Measurements from ENCODE around the gene HTR2B.
A peak's percentile ranks its signal among the peaks of the same experiment; 100 is the strongest.
"Not testable (repeated sequence)": the region's sequence is repeated elsewhere in the genome, so short reads cannot be mapped to it uniquely, and the experiment has no call there.

Gene HTR2B

GRCh38 chr2:231100321-231100720 is 24.5 kb downstream of the HTR2B start:
- DNase-seq; H3K4me3 ChIP-seq (ENCODE audit: control insufficient read depth in 1 of 7, extremely low read depth in 1 of 7, insufficient read depth in 4 of 7, low read depth in 2 of 7, low read length in 6 of 7); H3K27ac ChIP-seq (ENCODE audit: insufficient read depth in 1 of 2, low read depth in 1 of 2, low read length in 2 of 2, poor library complexity in 1 of 2, severe bottlenecking in 2 of 2); H3K27me3 ChIP-seq (replicated peaks in 2 of 5; ENCODE audit: control insufficient read depth in 4 of 5, insufficient read depth in 5 of 5, low read length in 4 of 5); H3K4me1 ChIP-seq (ENCODE audit: control extremely low read depth in 1 of 4, control insufficient read depth in 4 of 4, insufficient read depth in 4 of 4, low read length in 3 of 4); POLR2A ChIA-PET: not testable (repeated sequence)
- H3K9me3 ChIP-seq (ENCODE audit: control extremely low read depth in 1 of 5, control insufficient read depth in 4 of 5, insufficient read depth in 2 of 5, low read depth in 1 of 5, low read length in 4 of 5) = peaks cover 0 to 25% (median 15%) of the 10 kb centered on the region in 5 experiments
- 100% methylated on average over 1 of the region's 2 CpGs for WGBS (ENCODE audit: insufficient coverage)
- H3K36me3 ChIP-seq (ENCODE audit: control insufficient read depth in 4 of 4, insufficient read depth in 4 of 4, low read length in 3 of 4) = peaks cover 4 to 62% (median 33%) of the 10 kb centered on the region in 4 experiments
- CTCF ChIA-PET = interaction anchor here (1.3 kb wide), 1 partner anchor 307 kb away, joined by 3 read pairs; no protein-coding TSS in a partner anchor

- ChIA-PET CTCF (interaction anchor here (0.8 to 0.9 kb wide), 2 partner anchors 12 to 313 kb away, joined by 4 read pairs; no protein-coding TSS in a partner anchor), POLR2A (no interaction called here)
- DNase-seq = peak in 2 of 3 donors; percentile 14 to 16
- Histone ChIP-seq H3K27me3 (replicated peaks in 2 of 5; ENCODE audit: control insufficient read depth in 4 of 5, insufficient read depth in 5 of 5, low read length in 4 of 5) (no peaks in the 10 kb centered on the region), H3K4me1 (ENCODE audit: control extremely low read depth in 1 of 4, control insufficient read depth in 4 of 4, insufficient read depth in 4 of 4, low read length in 3 of 4) (no peaks in the 10 kb centered on the region), H3K4me3 (ENCODE audit: control insufficient read depth in 1 of 7, extremely low read depth in 1 of 7, insufficient read depth in 4 of 7, low read depth in 2 of 7, low read length in 6 of 7) (no peak overlapping the region), H3K9me3 (ENCODE audit: control extremely low read depth in 1 of 5, control insufficient read depth in 4 of 5, insufficient read depth in 2 of 5, low read depth in 1 of 5, low read length in 4 of 5) (peaks cover 0 to 27% (median 16%) of the 10 kb centered on the region in 5 experiments), H3K36me3 (ENCODE audit: control insufficient read depth in 4 of 4, insufficient read depth in 4 of 4, low read length in 3 of 4) (peaks cover 5 to 66% (median 34%) of the 10 kb centered on the region in 4 experiments), H3K27ac (ENCODE audit: insufficient read depth in 1 of 2, low read depth in 1 of 2, low read length in 2 of 2, poor library complexity in 1 of 2, severe bottlenecking in 2 of 2) (no peak overlapping the region)
- 98% methylated on average over 6 of the region's 8 CpGs for WGBS (ENCODE audit: insufficient coverage)
These were observed 24.9 kb downstream of the HTR2B start for GRCh38 chr2:231099918-231100317.

DNA sequence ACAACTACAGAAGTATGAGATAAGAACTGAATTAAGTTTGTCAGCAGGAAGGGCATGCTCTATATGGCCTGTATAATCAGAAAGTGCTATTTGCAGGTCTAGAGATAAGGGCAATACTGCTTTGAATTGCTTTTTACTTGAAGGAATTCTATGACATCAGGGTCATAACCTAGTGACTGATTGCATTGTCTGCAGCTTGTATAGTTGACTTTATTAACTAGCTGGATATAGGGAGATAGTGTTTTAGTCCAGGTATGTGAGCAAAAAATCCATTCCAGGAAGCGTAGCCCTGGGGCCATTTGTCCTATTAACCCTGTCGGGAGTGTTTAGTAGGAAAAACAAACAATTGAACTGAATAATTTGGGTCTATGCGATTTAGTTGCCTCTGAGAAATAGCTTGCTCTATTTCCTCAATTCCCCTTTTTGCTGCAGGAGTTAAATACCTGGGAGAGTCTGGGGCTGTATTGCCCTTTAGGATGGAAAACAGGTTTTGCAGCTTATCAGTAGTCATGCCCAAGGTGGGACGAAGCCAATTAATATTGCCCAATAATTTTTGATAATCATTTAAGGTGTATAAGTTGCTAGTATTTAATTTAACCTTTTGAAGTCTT is 30.0 kb downstream of the HTR2B start:
- H3K9me3 ChIP-seq (ENCODE audit: control extremely low read depth in 1 of 5, control insufficient read depth in 4 of 5, insufficient read depth in 2 of 5, low read depth in 1 of 5, low read length in 4 of 5) = peaks cover 0 to 24% (median 16%) of the 10 kb centered on the region in 5 experiments
- WGBS (ENCODE audit: insufficient coverage) = 100% methylated on average over 3 of the region's 4 CpGs
- ChIA-PET POLR2A (no interaction called here), CTCF (interaction anchor here (0.9 to 2.1 kb wide), 6 partner anchors 9 to 357 kb away, joined by 3 to 10 read pairs (median 4); no protein-coding TSS in a partner anchor)
- no peak overlapping the region for H3K27ac ChIP-seq (ENCODE audit: insufficient read depth in 1 of 2, low read depth in 1 of 2, low read length in 2 of 2, poor library complexity in 1 of 2, severe bottlenecking in 2 of 2)
- H3K4me3 ChIP-seq (ENCODE audit: control insufficient read depth in 1 of 7, extremely low read depth in 1 of 7, insufficient read depth in 4 of 7, low read depth in 2 of 7, low read length in 6 of 7) = no peak overlapping the region
- peak in 2 of 3 donors; percentile 23 for DNase-seq
- H3K27me3 ChIP-seq (replicated peaks in 2 of 5; ENCODE audit: control insufficient read depth in 4 of 5, insufficient read depth in 5 of 5, low read length in 4 of 5) = no peaks in the 10 kb centered on the region
- no peaks in the 10 kb centered on the region for H3K4me1 ChIP-seq (ENCODE audit: control extremely low read depth in 1 of 4, control insufficient read depth in 4 of 4, insufficient read depth in 4 of 4, low read length in 3 of 4)
- H3K36me3 ChIP-seq (ENCODE audit: control insufficient read depth in 4 of 4, insufficient read depth in 4 of 4, low read length in 3 of 4) = peaks cover 5 to 79% (median 35%) of the 10 kb centered on the region in 4 experiments

DNA sequence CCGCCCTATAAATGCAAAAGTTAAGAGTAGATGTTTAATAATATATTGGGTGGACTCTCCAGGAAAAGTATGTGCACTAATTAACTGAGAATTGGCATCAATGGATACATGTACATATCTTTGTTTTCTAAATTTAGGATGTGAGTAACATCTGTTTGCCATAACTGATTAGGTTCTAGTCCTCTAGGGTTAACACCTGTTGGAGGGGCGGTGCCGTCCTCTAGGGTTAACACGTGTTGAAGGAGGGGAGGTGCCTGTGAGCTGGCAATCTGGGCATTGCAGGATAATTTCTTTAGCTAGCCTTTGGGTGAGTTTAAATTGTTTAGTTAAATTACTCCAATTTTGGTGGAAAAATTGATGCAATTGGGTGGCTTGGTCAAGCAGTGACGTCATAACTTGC is 30.9 kb downstream of the HTR2B start:
- H3K9me3 ChIP-seq (ENCODE audit: control extremely low read depth in 1 of 5, control insufficient read depth in 4 of 5, insufficient read depth in 2 of 5, low read depth in 1 of 5, low read length in 4 of 5) = peaks cover 0 to 16% (median 7%) of the 10 kb centered on the region in 5 experiments
- DNase-seq = no peak
- no peaks in the 10 kb centered on the region for H3K4me1 ChIP-seq (ENCODE audit: control extremely low read depth in 1 of 4, control insufficient read depth in 4 of 4, insufficient read depth in 4 of 4, low read length in 3 of 4)
- no peaks in the 10 kb centered on the region for H3K27me3 ChIP-seq (replicated peaks in 2 of 5; ENCODE audit: control insufficient read depth in 4 of 5, insufficient read depth in 5 of 5, low read length in 4 of 5)
- H3K27ac ChIP-seq (ENCODE audit: insufficient read depth in 1 of 2, low read depth in 1 of 2, low read length in 2 of 2, poor library complexity in 1 of 2, severe bottlenecking in 2 of 2) = no peak overlapping the region
- POLR2A ChIA-PET = no interaction called here
- 100% methylated on average over 3 of the region's 5 CpGs for WGBS (ENCODE audit: insufficient coverage)
- CTCF ChIA-PET = interaction anchor here (1.3 kb wide), 1 partner anchor 358 kb away, joined by 3 read pairs; no protein-coding TSS in a partner anchor
- peaks cover 8 to 75% (median 32%) of the 10 kb centered on the region in 4 experiments for H3K36me3 ChIP-seq (ENCODE audit: control insufficient read depth in 4 of 4, insufficient read depth in 4 of 4, low read length in 3 of 4)
- no peak overlapping the region for H3K4me3 ChIP-seq (ENCODE audit: control insufficient read depth in 1 of 7, extremely low read depth in 1 of 7, insufficient read depth in 4 of 7, low read depth in 2 of 7, low read length in 6 of 7)

GRCh38 chr2:231088754-231089153 is 36.1 kb downstream of the HTR2B start:
- H3K36me3 ChIP-seq (ENCODE audit: control insufficient read depth in 4 of 4, insufficient read depth in 4 of 4, low read length in 3 of 4) = peaks cover 12 to 71% (median 52%) of the 10 kb centered on the region in 4 experiments
- H3K27me3 ChIP-seq (replicated peaks in 2 of 5; ENCODE audit: control insufficient read depth in 4 of 5, insufficient read depth in 5 of 5, low read length in 4 of 5) = no peaks in the 10 kb centered on the region
- 85% methylated on average over 4 of the region's 4 CpGs for WGBS (ENCODE audit: insufficient coverage)
- ChIA-PET CTCF (interaction anchor here (1.5 kb wide), 1 partner anchor 15 kb away, joined by 6 read pairs; no protein-coding TSS in a partner anchor), POLR2A (no interaction called here)
- no peaks in the 10 kb centered on the region for H3K4me1 ChIP-seq (ENCODE audit: control extremely low read depth in 1 of 4, control insufficient read depth in 4 of 4, insufficient read depth in 4 of 4, low read length in 3 of 4)
- H3K9me3 ChIP-seq (ENCODE audit: control extremely low read depth in 1 of 5, control insufficient read depth in 4 of 5, insufficient read depth in 2 of 5, low read depth in 1 of 5, low read length in 4 of 5) = no peaks in the 10 kb centered on the region
- no peak for DNase-seq
- H3K4me3 ChIP-seq (ENCODE audit: control insufficient read depth in 1 of 7, extremely low read depth in 1 of 7, insufficient read depth in 4 of 7, low read depth in 2 of 7, low read length in 6 of 7) = no peak overlapping the region
- H3K27ac ChIP-seq (ENCODE audit: insufficient read depth in 1 of 2, low read depth in 1 of 2, low read length in 2 of 2, poor library complexity in 1 of 2, severe bottlenecking in 2 of 2) = no peak overlapping the region

DNA sequence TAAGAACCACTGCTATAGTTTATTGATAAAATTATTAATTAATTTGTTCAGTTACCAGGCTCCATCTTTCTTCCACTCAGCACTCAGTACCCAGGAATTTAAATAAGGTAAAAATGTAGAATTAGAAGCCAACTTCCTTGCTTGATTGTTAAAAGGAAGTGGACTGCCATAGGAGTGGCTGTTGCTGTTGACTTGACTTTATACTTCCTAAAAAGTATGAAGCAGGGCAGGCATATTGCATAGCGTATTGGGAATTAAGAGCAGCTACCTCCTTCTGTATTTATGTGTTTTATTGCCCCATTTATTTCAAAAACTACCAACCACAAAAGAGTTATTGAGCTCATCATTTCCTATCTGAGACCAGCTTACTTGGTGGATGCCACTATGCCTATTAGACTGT is 40.3 kb downstream of the HTR2B start:
- H3K9me3 ChIP-seq (ENCODE audit: control extremely low read depth in 1 of 5, control insufficient read depth in 4 of 5, insufficient read depth in 2 of 5, low read depth in 1 of 5, low read length in 4 of 5) = no peaks in the 10 kb centered on the region
- no peak overlapping the region for H3K27ac ChIP-seq (ENCODE audit: insufficient read depth in 1 of 2, low read depth in 1 of 2, low read length in 2 of 2, poor library complexity in 1 of 2, severe bottlenecking in 2 of 2)
- H3K4me3 ChIP-seq (ENCODE audit: control insufficient read depth in 1 of 7, extremely low read depth in 1 of 7, insufficient read depth in 4 of 7, low read depth in 2 of 7, low read length in 6 of 7) = no peak overlapping the region
- no CpG with 5 or more reads among the region's 1 CpG for WGBS (ENCODE audit: insufficient coverage)
- H3K27me3 ChIP-seq (replicated peaks in 2 of 5; ENCODE audit: control insufficient read depth in 4 of 5, insufficient read depth in 5 of 5, low read length in 4 of 5) = no peaks in the 10 kb centered on the region
- DNase-seq = no peak
- ChIA-PET CTCF (interaction anchor here (1.4 kb wide), 1 partner anchor 15 kb away, joined by 7 read pairs; no protein-coding TSS in a partner anchor), POLR2A (no interaction called here)
- peaks cover 22 to 87% (median 62%) of the 10 kb centered on the region in 4 experiments for H3K36me3 ChIP-seq (ENCODE audit: control insufficient read depth in 4 of 4, insufficient read depth in 4 of 4, low read length in 3 of 4)
- no peaks in the 10 kb centered on the region for H3K4me1 ChIP-seq (ENCODE audit: control extremely low read depth in 1 of 4, control insufficient read depth in 4 of 4, insufficient read depth in 4 of 4, low read length in 3 of 4)

DNA sequence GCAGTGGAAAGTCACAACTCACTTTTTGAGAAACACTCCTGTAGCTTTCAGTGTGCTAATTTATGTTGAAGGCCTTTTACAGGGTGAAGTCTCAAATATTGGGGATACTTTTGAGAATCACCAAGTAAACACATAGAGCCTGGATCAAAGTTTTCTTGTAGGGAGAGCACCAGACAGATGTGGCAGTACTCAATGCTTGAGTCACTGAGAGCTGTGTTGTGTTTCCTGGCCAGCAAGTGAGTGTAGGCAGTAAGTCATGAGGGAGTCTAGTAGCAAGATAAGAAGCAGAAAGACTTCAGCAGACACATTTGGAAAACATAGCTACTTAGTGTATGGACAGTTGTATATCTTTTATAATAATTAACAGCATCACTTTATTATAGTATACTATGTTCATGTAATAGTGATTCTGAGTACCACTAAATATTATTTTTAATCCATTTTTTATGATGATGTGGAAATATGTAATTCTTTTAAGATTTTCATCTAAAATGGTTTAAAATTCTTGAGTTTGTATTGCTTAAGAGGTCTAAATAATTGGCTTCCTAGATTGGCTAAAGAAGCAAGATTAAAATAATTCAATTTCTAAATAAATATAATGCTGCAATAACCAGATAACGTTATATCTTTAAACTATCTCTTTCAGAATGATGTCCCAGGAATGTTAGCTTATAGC is 55.3 kb downstream of the HTR2B start:
- WGBS (ENCODE audit: insufficient coverage) = no CpG with 5 or more reads among the region's 1 CpG
- ChIA-PET CTCF (interaction anchor here (0.7 to 2.0 kb wide), 2 partner anchors 16 to 25 kb away, joined by 3 to 7 read pairs; no protein-coding TSS in a partner anchor), POLR2A (interaction anchor here (0.6 kb wide), 1 partner anchor 12 kb away, joined by 3 read pairs; no protein-coding TSS in a partner anchor)
- peaks cover 19 to 66% (median 44%) of the 10 kb centered on the region in 4 experiments for H3K36me3 ChIP-seq (ENCODE audit: control insufficient read depth in 4 of 4, insufficient read depth in 4 of 4, low read length in 3 of 4)
- no peaks in the 10 kb centered on the region for H3K9me3 ChIP-seq (ENCODE audit: control extremely low read depth in 1 of 5, control insufficient read depth in 4 of 5, insufficient read depth in 2 of 5, low read depth in 1 of 5, low read length in 4 of 5)
- H3K4me1 ChIP-seq (ENCODE audit: control extremely low read depth in 1 of 4, control insufficient read depth in 4 of 4, insufficient read depth in 4 of 4, low read length in 3 of 4) = no peaks in the 10 kb centered on the region
- H3K4me3 ChIP-seq (ENCODE audit: control insufficient read depth in 1 of 7, extremely low read depth in 1 of 7, insufficient read depth in 4 of 7, low read depth in 2 of 7, low read length in 6 of 7) = no peak overlapping the region
- no peaks in the 10 kb centered on the region for H3K27me3 ChIP-seq (replicated peaks in 2 of 5; ENCODE audit: control insufficient read depth in 4 of 5, insufficient read depth in 5 of 5, low read length in 4 of 5)
- no peak for DNase-seq
- no peak overlapping the region for H3K27ac ChIP-seq (ENCODE audit: insufficient read depth in 1 of 2, low read depth in 1 of 2, low read length in 2 of 2, poor library complexity in 1 of 2, severe bottlenecking in 2 of 2)

Measured in common myeloid progenitor, CD34-positive (primary cell).